Measurements from ENCODE around the gene EVA1B.

DNA sequence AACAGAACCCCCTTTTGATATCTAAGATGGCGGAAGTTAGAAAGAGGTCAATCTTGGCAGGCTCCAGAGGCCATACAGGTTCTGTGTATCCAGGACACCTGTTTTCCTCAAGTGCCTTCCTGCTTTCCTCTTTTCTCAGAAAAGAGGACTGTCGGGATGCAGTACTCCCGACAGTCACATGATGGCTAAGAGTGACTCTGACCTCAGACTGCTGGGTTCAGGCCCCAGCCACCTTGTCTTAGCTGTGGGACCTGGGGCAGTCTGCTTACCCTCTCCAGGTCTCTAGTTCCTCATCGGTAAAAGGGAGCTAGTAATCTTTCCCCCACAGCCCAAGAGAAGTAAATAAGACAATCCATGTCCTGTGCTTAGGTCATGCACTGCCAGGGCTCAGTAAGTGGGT, 32.4 kb upstream of the EVA1B start:
- TF ChIP-seq, protein P1, sequence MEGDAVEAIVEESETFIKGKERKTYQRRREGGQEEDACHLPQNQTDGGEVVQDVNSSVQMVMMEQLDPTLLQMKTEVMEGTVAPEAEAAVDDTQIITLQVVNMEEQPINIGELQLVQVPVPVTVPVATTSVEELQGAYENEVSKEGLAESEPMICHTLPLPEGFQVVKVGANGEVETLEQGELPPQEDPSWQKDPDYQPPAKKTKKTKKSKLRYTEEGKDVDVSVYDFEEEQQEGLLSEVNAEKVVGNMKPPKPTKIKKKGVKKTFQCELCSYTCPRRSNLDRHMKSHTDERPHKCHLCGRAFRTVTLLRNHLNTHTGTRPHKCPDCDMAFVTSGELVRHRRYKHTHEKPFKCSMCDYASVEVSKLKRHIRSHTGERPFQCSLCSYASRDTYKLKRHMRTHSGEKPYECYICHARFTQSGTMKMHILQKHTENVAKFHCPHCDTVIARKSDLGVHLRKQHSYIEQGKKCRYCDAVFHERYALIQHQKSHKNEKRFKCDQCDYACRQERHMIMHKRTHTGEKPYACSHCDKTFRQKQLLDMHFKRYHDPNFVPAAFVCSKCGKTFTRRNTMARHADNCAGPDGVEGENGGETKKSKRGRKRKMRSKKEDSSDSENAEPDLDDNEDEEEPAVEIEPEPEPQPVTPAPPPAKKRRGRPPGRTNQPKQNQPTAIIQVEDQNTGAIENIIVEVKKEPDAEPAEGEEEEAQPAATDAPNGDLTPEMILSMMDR (IDR thresholded peaks at IDR 0.05) = no peak
- no peak for TF ChIP-seq POLR2A (IDR thresholded peaks at IDR 0.05)
